Neuronal stem cell (in vitro differentiated cells): Measurements from ENCODE around the gene TMEM121.

Experiments used
- DNase-seq: peaks from one replicate; pipeline ENCODE4 v3.0.0-alpha.2; 2013; ENCODE audit warnings: low spot score
- H2AFZ ChIP-seq: one replicate; pipeline ENCODE4 v1.6.1; 2013; ENCODE audit warnings: mild to moderate bottlenecking, low read length, inconsistent platforms
- H2AK5ac ChIP-seq: 2 replicates; pipeline ENCODE4 v1.6.1; 2013; ENCODE audit warnings: low read depth, mild to moderate bottlenecking, inconsistent platforms, low read length, moderate library complexity, mixed read lengths
- H2BK120ac ChIP-seq: 2 replicates; pipeline ENCODE4 v1.6.1; 2013; ENCODE audit warnings: low read depth, mild to moderate bottlenecking, inconsistent platforms, low read length, moderate library complexity, mixed read lengths
- H2BK12ac ChIP-seq: one replicate; pipeline ENCODE4 v1.6.1; 2013; ENCODE audit warnings: low read length, inconsistent platforms
- H2BK15ac ChIP-seq: 2 replicates; pipeline ENCODE4 v1.6.1; 2013; ENCODE audit warnings: mild to moderate bottlenecking, low read length, inconsistent platforms, mixed read lengths
- H2BK5ac ChIP-seq: one replicate; pipeline ENCODE4 v1.6.1; 2013; ENCODE audit warnings: inconsistent platforms, mild to moderate bottlenecking, low read length, moderate library complexity
- H3K14ac ChIP-seq: one replicate; pipeline ENCODE4 v1.6.1; 2013; ENCODE audit warnings: low read length, inconsistent platforms
- H3K18ac ChIP-seq: 2 replicates; pipeline ENCODE4 v1.6.1; 2013; ENCODE audit warnings: low read length, inconsistent platforms
- H3K23ac ChIP-seq: 2 replicates; pipeline ENCODE4 v1.6.1; 2013; ENCODE audit warnings: low read depth, mild to moderate bottlenecking, mixed read lengths, low read length, inconsistent platforms; ENCODE audit not compliant: poor library complexity
- H3K27ac ChIP-seq: replicated peaks from 3 replicates; pipeline ENCODE4 v1.5.1; 2013; ENCODE audit warnings: low read length, inconsistent platforms
- H3K27me3 ChIP-seq, 3 experiments: 2 replicates each; pipeline ENCODE4 v1.6.1; 2013; ENCODE audit warnings: low read length in 3 of 3, mild to moderate bottlenecking in 2 of 3, inconsistent platforms in 1 of 3, low read depth in 1 of 3, mixed read lengths in 1 of 3, moderate library complexity in 1 of 3; ENCODE audit not compliant: control insufficient read depth in 3 of 3, insufficient read depth in 3 of 3
- H3K36me3 ChIP-seq, 2 donors: replicated peaks in 1 of 2; 2 replicates each; pipeline ENCODE4 v1.6.1; 2013; ENCODE audit warnings: low read length in 2 of 2; ENCODE audit not compliant: control insufficient read depth in 2 of 2, insufficient read depth in 2 of 2
- H3K4ac ChIP-seq: 2 replicates; pipeline ENCODE4 v1.6.1; 2013; ENCODE audit warnings: inconsistent platforms, mild to moderate bottlenecking, low read length, moderate library complexity
- H3K4me1 ChIP-seq, 2 donors: 1 replicate in 1 of 2; 2 replicates in 1 of 2; pipeline ENCODE4 v1.6.1; 2013; ENCODE audit warnings: low read length in 2 of 2, low read depth in 1 of 2; ENCODE audit not compliant: control insufficient read depth in 2 of 2, insufficient read depth in 1 of 2
- H3K4me2 ChIP-seq: one replicate; pipeline ENCODE4 v1.6.1; 2013; ENCODE audit warnings: mild to moderate bottlenecking, low read length, inconsistent platforms; ENCODE audit not compliant: insufficient read depth, poor library complexity, severe bottlenecking
- H3K4me3 ChIP-seq, 2 donors: 2 replicates each; pipeline ENCODE4 v1.5.1; 2013; ENCODE audit warnings: low read length in 2 of 2, mild to moderate bottlenecking in 2 of 2, inconsistent platforms in 1 of 2, moderate library complexity in 1 of 2
- H3K79me1 ChIP-seq: one replicate; pipeline ENCODE4 v1.6.1; 2013; ENCODE audit warnings: low read depth, mild to moderate bottlenecking, inconsistent platforms, low read length, moderate library complexity
- H3K9ac ChIP-seq: one replicate; pipeline ENCODE4 v1.6.1; 2013; ENCODE audit warnings: mild to moderate bottlenecking, low read depth, low read length, inconsistent platforms; ENCODE audit not compliant: poor library complexity
- H3K9me3 ChIP-seq, 2 donors: replicated peaks in 1 of 2; 2 replicates each; pipeline versions ENCODE3 to v1.6.1; 2013; ENCODE audit warnings: low read length in 2 of 2, mild to moderate bottlenecking in 2 of 2, inconsistent platforms in 1 of 2, low read depth in 1 of 2, mixed read lengths in 1 of 2, moderate library complexity in 1 of 2; ENCODE audit not compliant: control insufficient read depth in 2 of 2, insufficient read depth in 1 of 2
- H4K8ac ChIP-seq: one replicate; pipeline ENCODE4 v1.6.1; 2013; ENCODE audit warnings: low read depth, mild to moderate bottlenecking, inconsistent platforms, low read length, moderate library complexity
- H4K91ac ChIP-seq: one replicate; pipeline ENCODE4 v1.6.1; 2013; ENCODE audit warnings: low read length, low read depth, mild to moderate bottlenecking, inconsistent platforms; ENCODE audit not compliant: poor library complexity
- WGBS, 2 donors: extraction: QIAGEN DNeasy Blood & Tissue Kit; methylation state at CpG; one replicate each; pipeline ENCODE4 v1.1.7; 2013; ENCODE audit warnings: missing lambda C conversion rate in 2 of 2, mixed read lengths in 1 of 2; ENCODE audit not compliant: insufficient read length in 2 of 2, insufficient replicate concordance in 1 of 2; ENCODE audit errors: extremely low coverage in 2 of 2; 5-methylcytosine and 5-hydroxymethylcytosine counted together

TMEM121 gene

GRCh38 chr14:105528586-105529318, 2.4 kb downstream of the TMEM121 start:
- no peak overlapping the region for H2BK120ac ChIP-seq
- H3K4me3 ChIP-seq: peak overlapping the region in 1 of 2 donors; percentile 66
- no peaks in the 10 kb centered on the region for H3K36me3 ChIP-seq
- no peak overlapping the region for H2AK5ac ChIP-seq
- peak overlapping the region; percentile 3 for H4K8ac ChIP-seq
- peaks cover 0 to 9% of the 10 kb centered on the region in 2 donors for H3K4me1 ChIP-seq
- H3K4me2 ChIP-seq: peak overlapping the region; percentile 54
- H2BK15ac ChIP-seq: peak overlapping the region; percentile 64
- no peak for DNase-seq
- peak overlapping the region; percentile 75 for H2BK12ac ChIP-seq
- H3K18ac ChIP-seq: no peak overlapping the region
- peak overlapping the region; percentile 65 for H3K23ac ChIP-seq
- no peak overlapping the region for H3K27ac ChIP-seq
- no peak overlapping the region for H3K4ac ChIP-seq
- WGBS, 2 donors: no CpG with 5 or more reads among the region's 89 CpGs
- peak overlapping the region; percentile 60 for H3K9ac ChIP-seq
- H4K91ac ChIP-seq: no peak overlapping the region
- peaks cover 0 to 20% (median 18%) of the 10 kb centered on the region in 3 experiments for H3K27me3 ChIP-seq
- H2BK5ac ChIP-seq: no peak overlapping the region
- H2AFZ ChIP-seq: peak overlapping the region; percentile 92
- H3K9me3 ChIP-seq: peaks cover 0 to 23% of the 10 kb centered on the region in 2 donors
- H3K14ac ChIP-seq: no peak overlapping the region
- H3K79me1 ChIP-seq: peaks cover 4% of the 10 kb centered on the region

- Histone ChIP-seq H2AFZ (no peak overlapping the region), H3K14ac (no peak overlapping the region), H3K79me1 (peaks cover 4% of the 10 kb centered on the region), H2BK5ac (no peak overlapping the region), H4K91ac (no peak overlapping the region), H2BK12ac (peak overlapping the region; percentile 75), H3K4me2 (no peak overlapping the region), H3K18ac (no peak overlapping the region), H3K23ac (peak overlapping the region; percentile 65), H3K4ac (no peak overlapping the region), H3K4me3 (peak overlapping the region in 1 of 2 donors; percentile 48), H4K8ac (peak overlapping the region; percentile 3), H3K9me3 (peaks cover 0 to 25% of the 10 kb centered on the region in 2 donors), H2AK5ac (no peak overlapping the region), H3K9ac (no peak overlapping the region), H2BK120ac (no peak overlapping the region), H3K27me3 (peaks cover 0 to 23% (median 20%) of the 10 kb centered on the region in 3 experiments), H3K36me3 (no peaks in the 10 kb centered on the region), H3K27ac (no peak overlapping the region), H2BK15ac (no peak overlapping the region), H3K4me1 (peaks cover 0 to 9% of the 10 kb centered on the region in 2 donors)
- no peak for DNase-seq
- WGBS, 2 donors: no CpG with 5 or more reads among the region's 24 CpGs
Measured at GRCh38 chr14:105529319-105529568, 2.9 kb downstream of the TMEM121 start.

DNA sequence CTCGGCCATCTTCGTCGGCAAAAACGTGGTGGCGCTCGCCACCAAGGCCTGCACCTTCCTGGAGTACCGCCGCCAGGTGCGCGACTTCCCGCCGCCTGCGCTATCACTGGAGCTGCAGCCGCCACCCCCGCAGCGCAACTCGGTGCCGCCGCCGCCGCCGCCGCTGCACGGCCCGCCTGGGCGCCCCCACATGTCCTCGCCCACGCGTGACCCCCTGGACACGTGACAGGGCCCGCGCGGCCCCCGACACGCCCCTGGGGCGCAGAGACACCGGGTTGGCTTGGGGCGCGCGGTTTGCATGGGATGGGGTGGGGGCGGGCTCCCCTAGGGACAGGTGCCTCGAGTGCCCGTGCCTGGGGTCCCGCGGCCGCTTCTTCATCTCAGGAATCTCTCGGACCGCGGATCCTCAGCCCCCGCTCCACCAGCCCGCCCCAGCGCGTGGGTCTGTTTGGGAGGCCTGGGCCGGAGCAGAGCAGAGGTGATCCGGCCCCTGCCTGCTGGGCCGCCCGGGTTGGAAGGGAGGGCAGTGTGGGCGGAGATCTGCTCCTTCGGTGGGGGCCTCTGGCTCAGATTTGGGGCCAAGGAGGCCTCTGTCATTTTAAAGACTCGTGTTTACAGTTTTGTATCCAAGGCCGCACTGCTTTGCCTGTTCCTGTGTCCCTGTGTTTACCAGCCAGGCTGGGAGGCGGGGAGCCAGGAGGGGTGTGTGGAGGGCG, 3.3 kb downstream of the TMEM121 start:
- no peak overlapping the region for H3K14ac ChIP-seq
- no peak overlapping the region for H3K18ac ChIP-seq
- no peak overlapping the region for H2BK15ac ChIP-seq
- H2BK5ac ChIP-seq: peak overlapping the region; percentile 53
- H4K91ac ChIP-seq: no peak overlapping the region
- H2AFZ ChIP-seq: no peak overlapping the region
- H3K4ac ChIP-seq: no peak overlapping the region
- H3K36me3 ChIP-seq: no peaks in the 10 kb centered on the region
- H2AK5ac ChIP-seq: no peak overlapping the region
- H3K79me1 ChIP-seq: peaks cover 4% of the 10 kb centered on the region
- H3K4me2 ChIP-seq: no peak overlapping the region
- H3K9me3 ChIP-seq: peaks cover 0 to 25% of the 10 kb centered on the region in 2 donors
- H3K4me3 ChIP-seq: peak overlapping the region in 1 of 2 donors; percentile 48
- H3K23ac ChIP-seq: peak overlapping the region; percentile 65
- H4K8ac ChIP-seq: no peak overlapping the region
- H3K27me3 ChIP-seq: peaks cover 0 to 26% (median 17%) of the 10 kb centered on the region in 3 experiments
- no peak overlapping the region for H3K27ac ChIP-seq
- H2BK120ac ChIP-seq: no peak overlapping the region
- peaks cover 0 to 9% of the 10 kb centered on the region in 2 donors for H3K4me1 ChIP-seq
- H3K9ac ChIP-seq: no peak overlapping the region
- WGBS, 2 donors: no CpG with 5 or more reads among the region's 63 CpGs
- no peak for DNase-seq
- H2BK12ac ChIP-seq: peak overlapping the region; percentile 75
